HG03064 (cell line): ENCODE measurements around the gene SRSF1.
A peak's percentile ranks its signal among the peaks of the same experiment; 100 is the strongest.
"Not testable (repeated sequence)": the region's sequence is repeated elsewhere in the genome, so short reads cannot be mapped to it uniquely, and the experiment has no call there.

Experiments
- ATAC-seq: cut with Tn5 transposase; IDR thresholded peaks from one replicate; pipeline ENCODE4 v1.9.1; 2021; ENCODE audit warnings: low read depth; ENCODE audit not compliant: unreplicated experiment

The SRSF1 gene

GRCh38 chr17:58006924-58007780 is at the start of gene SRSF1:
TSS of gene SRSF1 (minus strand) at chr17:58007246. CDS start at chr17:58007137, 109 bp downstream.
- peak; percentile 87 for ATAC-seq

GRCh38 chr17:58056476-58056875 is 49.4 kb upstream of the SRSF1 start:
- ATAC-seq = no peak

GRCh38 chr17:58054641-58055040 is 47.6 kb upstream of the SRSF1 start:
- ATAC-seq = no peak

GRCh38 chr17:58052945-58053715 is 46.1 kb upstream of the SRSF1 start:
- no peak for ATAC-seq

GRCh38 chr17:58052407-58052806 is 45.4 kb upstream of the SRSF1 start:
- ATAC-seq = no peak

GRCh38 chr17:58051468-58051867 is 44.4 kb upstream of the SRSF1 start:
- ATAC-seq = no peak

GRCh38 chr17:58050966-58051365 is 43.9 kb upstream of the SRSF1 start:
- ATAC-seq = no peak

- no peak for ATAC-seq
These were observed 42.5 kb upstream of the SRSF1 start for GRCh38 chr17:58049533-58049932.

- no peak for ATAC-seq
These were observed 40.5 kb upstream of the SRSF1 start for GRCh38 chr17:58047376-58048150.

- no peak for ATAC-seq
These were observed 39.4 kb upstream of the SRSF1 start for GRCh38 chr17:58046239-58047094.

- not testable (repeated sequence) for ATAC-seq
These were observed 37.2 kb upstream of the SRSF1 start for GRCh38 chr17:58044256-58044655.

- ATAC-seq = no peak
These were observed 36.5 kb upstream of the SRSF1 start for GRCh38 chr17:58043221-58044181.

GRCh38 chr17:58041161-58041560 is 34.1 kb upstream of the SRSF1 start:
- ATAC-seq = no peak

GRCh38 chr17:58040386-58040785 is 33.3 kb upstream of the SRSF1 start:
- no peak for ATAC-seq

- ATAC-seq = no peak
These were observed 32.9 kb upstream of the SRSF1 start for GRCh38 chr17:58039975-58040374.

GRCh38 chr17:58032691-58033415 is 25.8 kb upstream of the SRSF1 start:
- no peak for ATAC-seq

GRCh38 chr17:58028578-58028977 is 21.5 kb upstream of the SRSF1 start:
- ATAC-seq = no peak

- no peak for ATAC-seq
These were observed 13.4 kb upstream of the SRSF1 start for GRCh38 chr17:58020401-58020800.
